Mucosa of descending colon (tissue), 3 donors: ENCODE measurements around the gene AKAP13. TPM values are rescaled to one million over a fixed set of nuclear protein-coding genes. Genes with fewer than 3 reads are reported as not detected.

Experiments
- ATAC-seq: fragments of 200-7000 bp; cut with Tn5 transposase; one replicate; pipeline ENCODE4 v1.9.1; 2020; ENCODE audit warnings: mild to moderate bottlenecking, moderate library complexity
- DNase-seq, 3 donors: peaks; one replicate each; pipeline ENCODE4 v3.0.0-alpha.2; 2020
- H3K36me3 ChIP-seq: fragments of 200-600 bp; one replicate; pipeline ENCODE4 v1.8.0; 2021; ENCODE audit warnings: low read depth, mild to moderate bottlenecking
- H3K4me1 ChIP-seq: fragments of 200-600 bp; one replicate; pipeline ENCODE4 v1.8.0; 2021; ENCODE audit warnings: low read depth, mild to moderate bottlenecking
- H3K4me3 ChIP-seq: fragments of 200-600 bp; one replicate; pipeline ENCODE4 v1.8.0; 2021; ENCODE audit warnings: mild to moderate bottlenecking
- H3K9me3 ChIP-seq: fragments of 200-600 bp; one replicate; pipeline ENCODE4 v1.8.0; 2021; ENCODE audit warnings: mild to moderate bottlenecking
- intact Hi-C, 2 donors: fragments of 100-400 bp; cut with DNase I in 1 of 2; cut with micrococcal nuclease in 1 of 2; formaldehyde crosslinking; loops; one replicate each; pipeline versions ENCODE4 v1.11.0 to v1.11.1; 2022; cut with DNase I, micrococcal nuclease
- total RNA-seq, 3 donors: library from RNA; stranded (reverse); fragmentation: NEBNext Ultra II Directional in 2 of 3; extraction: Animal tissue kit (Norgen Biotek cat#: 25700) in 2 of 3; gene quantifications; one replicate each; pipeline versions ENCODE4 v1.2.1 to v1.2.4, GENCODE V29; 2021 to 2023
- TF ChIP-seq, protein P1 (sequence below): fragments of 200-600 bp; IDR thresholded peaks from one replicate; pipeline ENCODE4 v1.8.0; 2022; ENCODE audit warnings: antibody characterized with exemption, mild to moderate bottlenecking
- donor health status: DM: no; HTN: no; CAD: no; lungs with moderate emphysema.
- donor health status: DM: no; HTN: no; CAD: no.
- donor health status: DM: no; HTN: yes; CAD: no.

AKAP13 gene
- total RNA-seq, 3 donors from 2014 or later, result 141 to 173 (median 150) TPM

DNA sequence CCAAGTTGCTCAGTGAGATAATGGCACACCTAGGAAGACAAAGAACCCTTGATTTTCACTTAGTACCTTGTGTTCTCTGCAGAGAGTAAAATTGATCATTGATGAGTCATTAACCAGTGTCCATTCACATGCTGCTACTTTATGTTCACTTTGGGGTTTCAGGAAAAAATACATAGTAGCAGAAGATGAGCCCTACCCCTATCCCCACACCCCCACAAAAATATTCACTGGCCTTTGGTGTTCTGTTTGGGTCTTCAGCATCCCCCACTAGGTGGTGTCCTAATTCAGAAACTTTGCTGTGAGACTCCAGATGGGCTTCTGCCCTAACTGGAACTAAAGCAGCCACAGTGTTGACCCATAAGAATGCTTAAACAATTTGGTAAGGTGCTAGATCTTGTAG, 235.5 kb downstream of the AKAP13 start:
- Histone ChIP-seq H3K4me1 (no peaks in the 10 kb centered on the region), H3K4me3 (no peak overlapping the region), H3K36me3 (no peaks in the 10 kb centered on the region), H3K9me3 (no peaks in the 10 kb centered on the region)
- TF ChIP-seq, protein P1, sequence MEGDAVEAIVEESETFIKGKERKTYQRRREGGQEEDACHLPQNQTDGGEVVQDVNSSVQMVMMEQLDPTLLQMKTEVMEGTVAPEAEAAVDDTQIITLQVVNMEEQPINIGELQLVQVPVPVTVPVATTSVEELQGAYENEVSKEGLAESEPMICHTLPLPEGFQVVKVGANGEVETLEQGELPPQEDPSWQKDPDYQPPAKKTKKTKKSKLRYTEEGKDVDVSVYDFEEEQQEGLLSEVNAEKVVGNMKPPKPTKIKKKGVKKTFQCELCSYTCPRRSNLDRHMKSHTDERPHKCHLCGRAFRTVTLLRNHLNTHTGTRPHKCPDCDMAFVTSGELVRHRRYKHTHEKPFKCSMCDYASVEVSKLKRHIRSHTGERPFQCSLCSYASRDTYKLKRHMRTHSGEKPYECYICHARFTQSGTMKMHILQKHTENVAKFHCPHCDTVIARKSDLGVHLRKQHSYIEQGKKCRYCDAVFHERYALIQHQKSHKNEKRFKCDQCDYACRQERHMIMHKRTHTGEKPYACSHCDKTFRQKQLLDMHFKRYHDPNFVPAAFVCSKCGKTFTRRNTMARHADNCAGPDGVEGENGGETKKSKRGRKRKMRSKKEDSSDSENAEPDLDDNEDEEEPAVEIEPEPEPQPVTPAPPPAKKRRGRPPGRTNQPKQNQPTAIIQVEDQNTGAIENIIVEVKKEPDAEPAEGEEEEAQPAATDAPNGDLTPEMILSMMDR, result no peak
- DNase-seq (peak in 1 of 3 donors; percentile 50), ATAC-seq (peak; percentile 24)
- intact Hi-C loops, result no loop called here

- intact Hi-C loops, result no loop called here
- no peaks in the 10 kb centered on the region for H3K4me1 ChIP-seq
- no peak overlapping the region for H3K4me3 ChIP-seq
- no peak for DNase-seq
- TF ChIP-seq, protein P1, result no peak
- no peak for ATAC-seq
- H3K36me3 ChIP-seq, result no peaks in the 10 kb centered on the region
- H3K9me3 ChIP-seq, result no peaks in the 10 kb centered on the region
These were observed 236.2 kb downstream of the AKAP13 start for GRCh38 chr15:85616549-85617110.

DNA sequence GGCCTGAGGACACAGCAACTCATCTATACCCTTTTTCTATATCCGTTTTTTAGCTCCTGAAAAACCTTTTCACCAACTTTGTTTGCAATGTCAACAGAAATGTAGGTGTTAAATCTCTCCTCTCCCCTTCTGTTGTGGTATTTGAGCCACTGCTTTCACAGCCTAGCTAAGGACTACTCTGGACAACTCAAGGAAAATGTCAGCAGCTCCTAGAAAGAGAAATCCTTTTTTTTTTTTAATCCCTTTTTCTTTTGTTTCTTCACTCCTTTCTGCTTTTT, 237.8 kb downstream of the AKAP13 start:
- H3K4me1 ChIP-seq, result no peaks in the 10 kb centered on the region
- H3K4me3 ChIP-seq, result no peak overlapping the region

GRCh38 chr15:85618956-85619491, 238.6 kb downstream of the AKAP13 start:
- no peak overlapping the region for H3K4me3 ChIP-seq
- no peaks in the 10 kb centered on the region for H3K36me3 ChIP-seq
- no peaks in the 10 kb centered on the region for H3K4me1 ChIP-seq
- ATAC-seq (peak; percentile 61), DNase-seq (peak; percentile 42 to 66 (median 43))
- TF ChIP-seq, protein P1, result no peak
- no peaks in the 10 kb centered on the region for H3K9me3 ChIP-seq
- intact Hi-C loops, result no loop called here

More for the DNA sequence above, 237.8 kb downstream of the AKAP13 start:
- TF ChIP-seq, protein P1, result no peak
- DNase-seq (no peak), ATAC-seq (no peak)
- intact Hi-C loops, result no loop called here
- no peaks in the 10 kb centered on the region for H3K36me3 ChIP-seq
- no peaks in the 10 kb centered on the region for H3K9me3 ChIP-seq

DNA sequence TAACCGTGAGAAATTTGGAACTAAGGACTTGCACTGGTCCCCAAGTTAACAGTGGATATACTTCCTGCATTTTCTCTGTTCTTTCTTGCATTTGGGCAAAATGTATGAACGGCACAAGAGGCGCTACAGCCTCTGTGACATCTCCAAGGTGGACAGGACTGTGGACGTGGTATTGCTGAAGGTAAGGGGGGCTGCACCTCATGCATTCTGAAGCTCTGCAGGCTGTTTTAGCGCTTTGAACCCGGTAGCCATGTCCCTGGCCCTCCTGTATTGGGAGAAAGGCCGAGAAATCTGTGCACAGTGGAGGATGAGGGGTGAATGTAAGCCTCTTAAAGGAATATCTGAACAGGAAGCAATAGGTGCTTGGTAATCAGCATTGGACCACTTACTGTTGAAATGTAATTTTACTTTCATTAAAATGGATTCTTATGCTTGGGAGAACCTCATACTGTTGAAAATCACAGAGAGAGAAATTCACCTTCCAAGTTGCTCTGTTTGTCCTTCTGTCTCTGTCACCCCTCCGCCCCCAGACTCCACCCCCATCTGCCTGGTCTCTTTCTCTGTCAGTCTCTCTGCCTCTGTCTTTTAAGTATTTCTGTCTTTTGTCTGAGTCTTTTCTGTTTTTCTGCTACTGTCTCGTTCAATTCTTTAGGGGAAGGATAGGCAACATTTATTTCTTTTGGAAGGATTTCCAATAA, 239.7 kb downstream of the AKAP13 start:
- DNase-seq, result no peak
- no peak overlapping the region for H3K4me3 ChIP-seq
- ATAC-seq, result peak; percentile 4
- TF ChIP-seq, protein P1, result no peak
- H3K4me1 ChIP-seq, result peaks cover 11% of the 10 kb centered on the region
- no peaks in the 10 kb centered on the region for H3K36me3 ChIP-seq
- H3K9me3 ChIP-seq, result no peaks in the 10 kb centered on the region
- intact Hi-C loops, result no loop called here
